Choroid plexus epithelial cell (primary cell): ENCODE data around the gene NPM3.

Experiments used
- DNase-seq: peaks from one replicate; pipeline ENCODE4 v3.0.0-alpha.2; 2010; ENCODE audit warnings: low read depth
- H3K4me3 ChIP-seq: 2 replicates; pipeline ENCODE4 v1.5.1; 2011; ENCODE audit warnings: low read depth, mild to moderate bottlenecking, control low read depth, low read length, moderate library complexity
- CTCF ChIP-seq: conservative IDR thresholded peaks from 2 replicates; pipeline ENCODE4 v1.5.1; 2011; ENCODE audit warnings: low read depth, mild to moderate bottlenecking, control low read depth, inconsistent platforms, low read length, moderate library complexity

Gene NPM3

GRCh38 chr10:101828766-101829551, 45.7 kb upstream of the NPM3 start:
- peak overlapping the region; percentile 52 for H3K4me3 ChIP-seq

GRCh38 chr10:101827919-101828600, 44.8 kb upstream of the NPM3 start:
- TF ChIP-seq CTCF = no peak
- no peak overlapping the region for H3K4me3 ChIP-seq
- DNase-seq = no peak

More at GRCh38 chr10:101828766-101829551, 45.7 kb upstream of the NPM3 start:
- TF ChIP-seq CTCF = no peak
- DNase-seq = no peak

GRCh38 chr10:101826852-101827434, 43.7 kb upstream of the NPM3 start:
- no peak for DNase-seq
- no peak for TF ChIP-seq CTCF
- H3K4me3 ChIP-seq = no peak overlapping the region

GRCh38 chr10:101824736-101825135, 41.5 kb upstream of the NPM3 start:
- no peak for TF ChIP-seq CTCF
- no peak for DNase-seq
- H3K4me3 ChIP-seq = no peak overlapping the region

- no peak for DNase-seq
- H3K4me3 ChIP-seq = peak overlapping the region; percentile 59
- no peak for TF ChIP-seq CTCF
Measured at GRCh38 chr10:101818872-101819633, 35.8 kb upstream of the NPM3 start.

- no peak for TF ChIP-seq CTCF
- peak; percentile 100 for DNase-seq
- peak within 1 kb of the TSS; percentile 96 for H3K4me3 ChIP-seq
Measured at GRCh38 chr10:101818119-101818871, 35.0 kb upstream of the NPM3 start, which contains the start of gene OGA. TSS of gene OGA (minus strand) at chr10:101818444. CDS start at chr10:101818022, 422 bp downstream.
